HG03575 (cell line): ENCODE results near the gene MAD1L1.
"Not testable (repeated sequence)": the region's sequence is repeated elsewhere in the genome, so short reads cannot be mapped to it uniquely, and the experiment has no call there.

Source experiments
- ATAC-seq: cut with Tn5 transposase; IDR thresholded peaks from one replicate; pipeline ENCODE4 v1.9.1; 2021; ENCODE audit not compliant: unreplicated experiment, insufficient number of reproducible peaks, low FRiP score; ENCODE audit errors: extremely low read depth

Gene MAD1L1

DNA sequence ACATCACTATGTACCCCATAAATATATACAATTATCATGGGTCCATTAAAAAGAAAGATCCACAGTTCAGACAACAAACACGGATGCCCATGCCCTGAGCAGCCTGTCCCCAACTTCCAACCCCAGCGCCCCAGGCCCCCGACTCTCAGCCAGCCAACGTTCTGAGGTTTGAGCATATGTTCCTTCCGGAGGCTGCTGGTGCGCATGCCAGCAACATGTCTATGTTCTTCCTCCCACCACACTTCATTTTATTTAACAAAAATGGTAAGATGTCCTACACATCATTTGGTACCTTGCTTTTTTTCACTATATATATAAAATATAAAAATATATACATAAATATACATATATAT, 250.9 kb downstream of the MAD1L1 start:
- ATAC-seq = no peak

- no peak for ATAC-seq
These were observed 251.4 kb downstream of the MAD1L1 start for GRCh38 chr7:1981201-1981877.

- no peak for ATAC-seq
These were observed 252.9 kb downstream of the MAD1L1 start for GRCh38 chr7:1979591-1980560.

GRCh38 chr7:1978656-1979590, 253.8 kb downstream of the MAD1L1 start:
- ATAC-seq = no peak

DNA sequence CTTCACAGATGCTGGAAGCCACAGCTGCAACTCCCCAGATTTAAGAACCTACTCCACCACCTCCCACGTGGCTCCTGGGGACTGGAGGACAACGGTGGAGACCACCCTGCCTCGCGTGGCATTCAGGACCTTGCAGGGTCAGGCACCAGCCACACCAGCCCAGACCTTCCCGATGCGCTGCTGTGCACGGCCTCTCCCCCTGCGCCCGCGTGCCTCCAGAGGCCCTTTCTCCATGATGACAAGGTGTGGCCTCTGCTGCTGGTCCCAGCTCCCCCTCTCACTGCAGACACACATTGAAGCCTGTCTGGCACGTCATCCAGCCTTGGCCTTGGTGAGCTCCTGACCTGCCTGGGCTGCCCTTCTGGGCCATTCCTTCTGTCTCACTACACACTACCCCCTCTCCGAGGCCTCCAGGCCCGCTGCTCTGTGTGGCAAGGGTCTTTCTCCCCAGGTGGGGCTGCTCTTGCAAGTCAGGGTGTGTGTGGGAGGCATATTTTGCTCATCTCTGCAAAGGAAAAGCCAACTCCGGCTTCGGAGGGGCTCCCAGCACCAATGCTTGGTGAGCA, 254.8 kb downstream of the MAD1L1 start:
- no peak for ATAC-seq

DNA sequence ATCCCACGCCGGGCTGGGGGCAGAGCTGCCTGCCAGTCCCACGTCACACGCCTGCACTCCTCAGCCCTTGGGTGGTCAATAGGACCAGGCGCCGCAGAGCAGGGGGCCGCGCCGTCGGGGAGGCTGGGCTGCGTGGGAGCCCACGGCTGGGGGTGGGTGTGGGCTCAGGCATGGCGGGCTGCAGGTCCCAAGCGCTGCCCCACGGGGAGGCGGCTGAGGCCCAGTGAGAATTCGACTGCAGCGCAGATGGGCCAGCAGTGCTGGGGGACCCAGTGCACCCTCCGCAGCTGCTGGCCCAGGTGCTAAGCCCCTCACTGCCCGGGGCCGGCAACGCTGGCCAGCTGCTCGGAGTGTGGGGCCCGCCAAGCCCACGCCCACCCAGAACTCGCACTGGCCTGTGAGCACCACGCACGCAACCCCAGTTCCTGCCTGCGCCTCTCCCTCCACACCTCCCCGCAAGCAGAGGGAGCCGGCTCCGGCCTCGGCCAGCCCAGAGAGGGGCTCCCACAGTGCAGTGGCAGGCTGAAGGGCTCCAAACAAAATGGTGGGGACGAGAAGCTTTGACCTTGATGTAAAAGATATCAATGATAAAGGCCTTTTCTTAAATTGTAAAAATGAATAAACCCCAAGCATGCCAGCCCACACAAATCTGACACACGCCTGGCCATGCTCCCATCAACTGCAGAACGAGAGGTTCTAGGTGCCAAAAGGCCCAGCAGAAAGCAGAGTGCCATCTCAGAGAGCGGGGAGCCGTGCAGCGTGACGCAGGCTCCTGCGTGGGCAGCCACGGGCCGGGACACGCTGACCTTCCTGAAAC, 255.5 kb downstream of the MAD1L1 start:
- no peak for ATAC-seq

- not testable (repeated sequence) for ATAC-seq
These were observed 256.2 kb downstream of the MAD1L1 start for GRCh38 chr7:1976521-1976920.

DNA sequence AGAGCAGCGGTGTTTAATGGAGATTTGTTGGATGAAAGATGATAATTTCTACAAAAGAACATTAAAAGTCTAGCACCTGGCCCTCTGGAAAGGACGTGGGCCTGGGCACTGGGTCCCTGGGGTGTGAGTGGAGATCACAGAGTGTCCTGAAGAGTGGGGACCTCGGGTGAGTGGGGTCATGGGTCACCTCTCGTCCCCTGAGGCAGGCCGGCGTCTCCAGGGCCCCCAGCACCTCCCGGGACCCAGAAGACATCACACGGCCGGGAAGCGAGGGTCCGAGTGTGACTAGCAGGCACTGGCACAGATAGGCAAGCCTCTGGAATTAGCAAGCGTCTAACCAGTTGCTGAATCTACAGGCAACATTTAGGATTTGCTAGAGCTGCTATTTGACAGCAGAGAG, 257.2 kb downstream of the MAD1L1 start:
- no peak for ATAC-seq

DNA sequence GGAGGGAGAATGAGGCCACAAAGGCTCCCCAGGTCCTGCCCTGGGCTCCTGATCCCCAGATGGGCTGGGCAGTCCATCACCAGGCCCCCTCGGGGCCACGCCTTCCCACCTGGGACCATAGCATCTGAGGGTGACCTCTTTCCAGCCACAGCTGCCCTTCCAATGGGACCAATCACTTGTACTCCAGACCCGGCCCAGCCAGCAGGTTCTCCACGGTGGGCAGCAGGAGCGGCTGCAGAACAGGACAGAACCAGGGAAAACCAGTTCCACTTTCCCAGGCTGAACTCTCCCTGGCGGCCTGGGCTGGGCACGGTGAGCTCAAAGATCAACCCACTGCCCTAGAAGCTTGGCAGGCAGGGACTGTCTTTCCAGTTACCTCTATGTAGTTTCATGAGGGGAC, 257.6 kb downstream of the MAD1L1 start:
- ATAC-seq = no peak

DNA sequence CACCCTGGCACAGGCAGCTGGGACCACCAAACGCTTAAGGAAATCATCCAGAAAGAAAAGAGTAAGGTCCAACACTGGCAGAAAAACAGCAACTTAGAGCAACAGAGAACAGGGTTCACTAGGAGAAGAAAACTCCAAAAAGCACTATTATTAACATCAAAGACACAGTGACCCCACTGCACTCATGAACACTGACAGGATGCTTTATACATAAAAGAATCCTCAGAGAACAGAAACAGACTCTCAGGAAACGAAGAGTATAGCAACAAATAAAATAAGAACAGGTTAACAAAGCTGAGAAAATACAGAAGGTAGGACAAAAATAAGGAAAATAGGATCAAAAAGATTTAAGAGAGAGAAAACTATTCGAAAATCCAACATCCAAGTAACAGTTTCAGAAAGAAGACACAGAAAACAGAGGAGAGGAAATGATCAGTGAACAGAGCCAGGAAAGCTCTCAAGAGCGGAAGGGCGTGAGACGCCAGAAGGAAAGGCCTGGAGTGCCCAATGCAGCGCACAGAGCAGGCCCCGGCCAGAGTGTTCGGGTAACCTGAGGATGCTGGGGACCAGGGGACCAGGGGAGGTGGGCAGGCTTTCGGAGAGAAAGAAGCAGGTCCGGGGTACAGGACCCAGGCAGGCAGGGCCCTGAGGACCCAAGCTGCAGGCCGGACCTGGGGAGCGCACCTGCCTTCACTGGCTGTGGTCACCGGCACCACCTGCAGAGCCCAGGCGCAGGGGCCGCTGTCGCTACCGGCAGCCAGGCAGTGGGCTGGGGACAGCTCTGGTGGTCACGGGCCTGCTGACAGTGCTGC, 258.2 kb downstream of the MAD1L1 start:
- ATAC-seq = no peak

DNA sequence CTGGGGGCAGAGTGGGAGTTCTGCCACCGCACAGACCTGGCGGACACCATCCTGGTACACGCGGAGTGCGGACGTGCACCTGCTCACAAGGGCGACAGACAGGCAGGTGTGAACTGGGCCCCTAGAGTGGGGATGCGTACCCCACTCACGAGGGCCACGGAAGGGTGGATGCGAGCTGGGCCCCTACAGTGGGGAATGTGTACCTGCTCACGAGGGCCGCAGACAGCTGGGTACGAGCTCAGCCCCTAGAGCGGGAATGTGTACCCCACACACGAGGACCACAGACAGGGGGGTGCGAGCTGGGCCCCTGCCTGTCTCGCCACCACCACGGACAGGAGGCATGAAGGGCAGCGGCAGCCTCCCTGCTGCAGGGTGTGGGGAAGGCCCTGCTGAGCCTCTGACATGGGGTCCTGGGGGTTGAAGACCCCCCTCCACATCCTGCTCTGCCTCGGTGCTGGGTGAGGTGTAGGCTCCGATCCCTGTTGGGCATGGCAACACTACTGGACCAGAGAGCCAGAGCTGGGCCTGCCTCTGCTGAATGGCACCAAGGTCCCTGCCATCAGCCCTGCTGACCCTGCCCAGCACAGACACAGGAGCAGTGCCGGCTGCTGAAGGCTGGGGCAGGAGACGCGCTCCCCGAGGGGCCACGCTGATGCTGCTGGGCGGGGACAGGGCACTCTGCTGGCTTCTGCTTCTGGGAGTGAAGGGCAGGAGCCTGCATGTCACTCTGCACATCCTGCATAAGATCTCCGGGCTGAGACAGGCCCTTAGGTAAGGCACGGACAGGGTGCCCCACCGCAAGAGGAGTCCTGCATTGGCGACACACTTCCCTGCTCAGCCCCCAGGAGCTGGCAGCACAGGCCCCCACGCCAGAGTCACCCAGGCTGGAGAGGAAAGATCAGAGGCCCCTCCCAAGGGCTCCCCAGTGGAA, 259.2 kb downstream of the MAD1L1 start:
- ATAC-seq = no peak

DNA sequence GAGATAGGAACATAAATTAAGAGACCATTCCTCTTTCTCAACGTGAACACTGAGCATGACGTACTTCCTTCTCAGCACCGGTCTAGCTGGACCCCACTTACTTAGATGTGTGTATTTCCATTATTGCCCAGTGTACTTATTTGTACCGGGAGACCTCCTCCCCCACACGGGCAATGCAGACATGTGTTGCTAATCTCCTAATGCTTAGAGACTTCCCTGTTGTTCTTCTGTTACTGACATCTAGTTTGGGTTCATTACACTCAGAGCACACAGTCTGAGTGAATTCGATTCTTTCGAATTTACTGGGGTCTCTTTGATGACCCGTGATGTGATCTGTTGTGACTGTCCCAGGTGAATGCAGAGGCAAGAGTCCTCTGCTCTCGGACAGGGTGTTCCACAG, 260.0 kb downstream of the MAD1L1 start:
- no peak for ATAC-seq

- ATAC-seq = no peak
These were observed 260.6 kb downstream of the MAD1L1 start for GRCh38 chr7:1971946-1972654.

- ATAC-seq = no peak
These were observed 261.9 kb downstream of the MAD1L1 start for GRCh38 chr7:1970895-1971294.

- ATAC-seq = not testable (repeated sequence)
These were observed 262.5 kb downstream of the MAD1L1 start for GRCh38 chr7:1970285-1970660.
